ENCODE results near the gene CERS3. TPM values are rescaled to one million over a fixed set of nuclear protein-coding genes. Genes with fewer than 3 reads are reported as not detected.

The CERS3 gene
- polyA plus RNA-seq, 1 of the 3 experiments (the other 2 are of a cell fraction): not detected

DNA sequence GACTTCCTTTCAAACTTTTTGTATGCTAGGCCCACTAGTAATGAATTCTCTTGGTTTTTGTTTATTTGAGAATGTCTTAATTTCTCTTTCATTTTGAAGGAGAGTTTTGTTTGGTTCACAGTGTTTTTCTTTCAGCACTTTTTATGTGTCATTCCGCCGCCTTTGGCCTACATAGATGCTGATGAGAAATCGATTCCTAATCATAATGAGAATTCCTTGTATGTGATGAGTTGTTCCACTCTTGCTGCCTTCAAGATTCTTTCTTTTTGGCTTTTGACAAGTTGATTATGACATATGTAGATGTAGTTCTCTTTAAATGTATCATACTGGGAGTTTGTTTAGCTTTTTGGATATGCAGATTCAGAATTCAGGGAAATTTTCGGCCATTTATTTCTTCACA lies 35.5 kb downstream of the CERS3 start:
- TF ChIP-seq ELF1 (IDR thresholded peaks at IDR 0.05): no peak
- TF ChIP-seq, protein P1, sequence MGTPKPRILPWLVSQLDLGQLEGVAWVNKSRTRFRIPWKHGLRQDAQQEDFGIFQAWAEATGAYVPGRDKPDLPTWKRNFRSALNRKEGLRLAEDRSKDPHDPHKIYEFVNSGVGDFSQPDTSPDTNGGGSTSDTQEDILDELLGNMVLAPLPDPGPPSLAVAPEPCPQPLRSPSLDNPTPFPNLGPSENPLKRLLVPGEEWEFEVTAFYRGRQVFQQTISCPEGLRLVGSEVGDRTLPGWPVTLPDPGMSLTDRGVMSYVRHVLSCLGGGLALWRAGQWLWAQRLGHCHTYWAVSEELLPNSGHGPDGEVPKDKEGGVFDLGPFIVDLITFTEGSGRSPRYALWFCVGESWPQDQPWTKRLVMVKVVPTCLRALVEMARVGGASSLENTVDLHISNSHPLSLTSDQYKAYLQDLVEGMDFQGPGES (IDR thresholded peaks at IDR 0.05; ENCODE audit: low read depth, low read length): no peak
- no peak for TF ChIP-seq GABPA (IDR thresholded peaks at IDR 0.05; ENCODE audit: low read depth)
- TF ChIP-seq FOSL2 (IDR thresholded peaks at IDR 0.05; ENCODE audit: borderline replicate concordance, low read depth): no peak
- no peak for TF ChIP-seq MEF2A (IDR thresholded peaks at IDR 0.05; ENCODE audit: borderline replicate concordance, low read depth)
- no peak for TF ChIP-seq FOXM1 (IDR thresholded peaks at IDR 0.05; ENCODE audit: low read depth)
- TF ChIP-seq, protein P2, sequence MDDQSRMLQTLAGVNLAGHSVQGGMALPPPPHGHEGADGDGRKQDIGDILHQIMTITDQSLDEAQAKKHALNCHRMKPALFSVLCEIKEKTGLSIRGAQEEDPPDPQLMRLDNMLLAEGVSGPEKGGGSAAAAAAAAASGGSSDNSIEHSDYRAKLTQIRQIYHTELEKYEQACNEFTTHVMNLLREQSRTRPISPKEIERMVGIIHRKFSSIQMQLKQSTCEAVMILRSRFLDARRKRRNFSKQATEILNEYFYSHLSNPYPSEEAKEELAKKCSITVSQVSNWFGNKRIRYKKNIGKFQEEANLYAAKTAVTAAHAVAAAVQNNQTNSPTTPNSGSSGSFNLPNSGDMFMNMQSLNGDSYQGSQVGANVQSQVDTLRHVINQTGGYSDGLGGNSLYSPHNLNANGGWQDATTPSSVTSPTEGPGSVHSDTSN (IDR thresholded peaks at IDR 0.05): no peak
- no peak for TF ChIP-seq NRF1 (IDR thresholded peaks at IDR 0.05; ENCODE audit: low read depth, low read length)
- Histone ChIP-seq H3K4me2 (no peak overlapping the region), H4K20me1 (ENCODE audit: insufficient read depth) (no peaks in the 10 kb centered on the region), H3K9ac (no peak overlapping the region), H3K79me2 (ENCODE audit: insufficient read depth) (no peaks in the 10 kb centered on the region), H3K9me2 (no peaks in the 10 kb centered on the region), H3K9me3 (no peaks in the 10 kb centered on the region; the same call in 1 of the 2 replicates), H3K27ac (ENCODE audit: low read depth in 2 of 2, low read length in 1 of 2) (no peak overlapping the region), H3K4me1 (ENCODE audit: control insufficient read depth in 1 of 2, insufficient read depth in 2 of 2, low read depth in 1 of 2, low read length in 1 of 2) (no peaks in the 10 kb centered on the region), H3K4me3 (ENCODE audit: low read depth in 2 of 2, low read length in 1 of 2) (no peak overlapping the region), H3K27me3 (ENCODE audit: insufficient read depth) (no peaks in the 10 kb centered on the region), H3F3A (replicated peaks; ENCODE audit: insufficient read depth) (no peaks in the 10 kb centered on the region), H2AFZ (ENCODE audit: low read depth) (no peak overlapping the region), H3K36me3 (replicated peaks in 1 of 2; ENCODE audit: control insufficient read depth in 1 of 2, insufficient read depth in 2 of 2, low read length in 1 of 2) (no peaks in the 10 kb centered on the region)
- DNase-seq: no peak
- ChIA-PET POLR2A (no interaction called here), CTCF (no interaction called here)
- 42% methylated on average over 4 of the region's 4 CpGs for WGBS (ENCODE audit: low lambda C conversion rate)

DNA sequence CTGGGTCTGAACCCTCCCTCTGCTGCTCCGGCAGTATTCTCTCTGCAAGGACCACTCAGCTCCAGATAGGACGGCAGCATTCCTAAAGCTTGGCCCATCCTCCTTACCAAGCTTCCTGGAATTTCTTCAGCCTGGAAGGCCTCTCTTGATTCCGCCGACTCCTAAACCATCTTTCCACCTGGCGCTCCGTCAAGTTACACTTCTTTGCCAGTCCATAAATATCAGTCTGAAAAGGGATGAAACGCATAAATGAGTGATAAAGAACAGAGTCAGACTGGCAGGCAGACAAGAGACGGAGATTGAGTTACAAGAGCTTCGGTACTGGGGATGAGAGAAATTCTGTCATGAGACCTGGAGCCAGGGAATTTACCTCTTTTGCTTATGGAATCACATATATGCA lies 44.3 kb downstream of the CERS3 start:
- ChIA-PET POLR2A (no interaction called here), CTCF (no interaction called here)
- Histone ChIP-seq H3K36me3 (replicated peaks in 1 of 2; ENCODE audit: control insufficient read depth in 1 of 2, insufficient read depth in 2 of 2, low read length in 1 of 2) (no peaks in the 10 kb centered on the region), H3K4me3 (ENCODE audit: low read depth in 2 of 2, low read length in 1 of 2) (no peak overlapping the region), H3K9me3 (no peaks in the 10 kb centered on the region), H3K9me2 (no peaks in the 10 kb centered on the region), H3K4me1 (ENCODE audit: control insufficient read depth in 1 of 2, insufficient read depth in 2 of 2, low read depth in 1 of 2, low read length in 1 of 2) (no peaks in the 10 kb centered on the region), H4K20me1 (ENCODE audit: insufficient read depth) (no peaks in the 10 kb centered on the region), H3K27ac (ENCODE audit: low read depth in 2 of 2, low read length in 1 of 2) (no peak overlapping the region), H3K4me2 (no peak overlapping the region), H3K9ac (no peak overlapping the region), H3F3A (replicated peaks; ENCODE audit: insufficient read depth) (no peaks in the 10 kb centered on the region), H3K79me2 (ENCODE audit: insufficient read depth) (no peaks in the 10 kb centered on the region), H2AFZ (ENCODE audit: low read depth) (no peak overlapping the region), H3K27me3 (ENCODE audit: insufficient read depth) (no peaks in the 10 kb centered on the region)
- WGBS (ENCODE audit: low lambda C conversion rate): 48% methylated on average over 9 of the region's 9 CpGs
- TF ChIP-seq ELF1 (IDR thresholded peaks at IDR 0.05): no peak
- TF ChIP-seq JUND (IDR thresholded peaks at IDR 0.05): no peak
- TF ChIP-seq, protein P3, sequence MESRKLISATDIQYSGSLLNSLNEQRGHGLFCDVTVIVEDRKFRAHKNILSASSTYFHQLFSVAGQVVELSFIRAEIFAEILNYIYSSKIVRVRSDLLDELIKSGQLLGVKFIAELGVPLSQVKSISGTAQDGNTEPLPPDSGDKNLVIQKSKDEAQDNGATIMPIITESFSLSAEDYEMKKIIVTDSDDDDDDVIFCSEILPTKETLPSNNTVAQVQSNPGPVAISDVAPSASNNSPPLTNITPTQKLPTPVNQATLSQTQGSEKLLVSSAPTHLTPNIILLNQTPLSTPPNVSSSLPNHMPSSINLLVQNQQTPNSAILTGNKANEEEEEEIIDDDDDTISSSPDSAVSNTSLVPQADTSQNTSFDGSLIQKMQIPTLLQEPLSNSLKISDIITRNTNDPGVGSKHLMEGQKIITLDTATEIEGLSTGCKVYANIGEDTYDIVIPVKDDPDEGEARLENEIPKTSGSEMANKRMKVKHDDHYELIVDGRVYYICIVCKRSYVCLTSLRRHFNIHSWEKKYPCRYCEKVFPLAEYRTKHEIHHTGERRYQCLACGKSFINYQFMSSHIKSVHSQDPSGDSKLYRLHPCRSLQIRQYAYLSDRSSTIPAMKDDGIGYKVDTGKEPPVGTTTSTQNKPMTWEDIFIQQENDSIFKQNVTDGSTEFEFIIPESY (IDR thresholded peaks at IDR 0.05; ENCODE audit: borderline replicate concordance, low read depth): no peak
- TF ChIP-seq, protein P4, sequence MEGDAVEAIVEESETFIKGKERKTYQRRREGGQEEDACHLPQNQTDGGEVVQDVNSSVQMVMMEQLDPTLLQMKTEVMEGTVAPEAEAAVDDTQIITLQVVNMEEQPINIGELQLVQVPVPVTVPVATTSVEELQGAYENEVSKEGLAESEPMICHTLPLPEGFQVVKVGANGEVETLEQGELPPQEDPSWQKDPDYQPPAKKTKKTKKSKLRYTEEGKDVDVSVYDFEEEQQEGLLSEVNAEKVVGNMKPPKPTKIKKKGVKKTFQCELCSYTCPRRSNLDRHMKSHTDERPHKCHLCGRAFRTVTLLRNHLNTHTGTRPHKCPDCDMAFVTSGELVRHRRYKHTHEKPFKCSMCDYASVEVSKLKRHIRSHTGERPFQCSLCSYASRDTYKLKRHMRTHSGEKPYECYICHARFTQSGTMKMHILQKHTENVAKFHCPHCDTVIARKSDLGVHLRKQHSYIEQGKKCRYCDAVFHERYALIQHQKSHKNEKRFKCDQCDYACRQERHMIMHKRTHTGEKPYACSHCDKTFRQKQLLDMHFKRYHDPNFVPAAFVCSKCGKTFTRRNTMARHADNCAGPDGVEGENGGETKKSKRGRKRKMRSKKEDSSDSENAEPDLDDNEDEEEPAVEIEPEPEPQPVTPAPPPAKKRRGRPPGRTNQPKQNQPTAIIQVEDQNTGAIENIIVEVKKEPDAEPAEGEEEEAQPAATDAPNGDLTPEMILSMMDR (IDR thresholded peaks at IDR 0.05): no peak
- no peak for TF ChIP-seq MEF2A (IDR thresholded peaks at IDR 0.05; ENCODE audit: borderline replicate concordance, low read depth)
- no peak for TF ChIP-seq TAF1 (IDR thresholded peaks at IDR 0.05; ENCODE audit: borderline replicate concordance, low read depth, low read length)
- no peak for TF ChIP-seq FOXM1 (IDR thresholded peaks at IDR 0.05; ENCODE audit: low read depth)
- TF ChIP-seq TEAD4 (IDR thresholded peaks at IDR 0.05; ENCODE audit: borderline replicate concordance, insufficient read depth): no peak
- TF ChIP-seq RFX5 (IDR thresholded peaks at IDR 0.05; ENCODE audit: low read length): no peak
- TF ChIP-seq RCOR1 (IDR thresholded peaks at IDR 0.05; ENCODE audit: low read length): no peak
- TF ChIP-seq, protein P2 (IDR thresholded peaks at IDR 0.05): no peak
- no peak for TF ChIP-seq GABPA (IDR thresholded peaks at IDR 0.05; ENCODE audit: low read depth)
- TF ChIP-seq, protein P5, sequence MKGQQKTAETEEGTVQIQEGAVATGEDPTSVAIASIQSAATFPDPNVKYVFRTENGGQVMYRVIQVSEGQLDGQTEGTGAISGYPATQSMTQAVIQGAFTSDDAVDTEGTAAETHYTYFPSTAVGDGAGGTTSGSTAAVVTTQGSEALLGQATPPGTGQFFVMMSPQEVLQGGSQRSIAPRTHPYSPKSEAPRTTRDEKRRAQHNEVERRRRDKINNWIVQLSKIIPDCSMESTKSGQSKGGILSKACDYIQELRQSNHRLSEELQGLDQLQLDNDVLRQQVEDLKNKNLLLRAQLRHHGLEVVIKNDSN (IDR thresholded peaks at IDR 0.05; ENCODE audit: borderline replicate concordance, low read depth): no peak
- TF ChIP-seq RAD21 (IDR thresholded peaks at IDR 0.05; ENCODE audit: low read length): no peak
- TF ChIP-seq RXRA (IDR thresholded peaks at IDR 0.05; ENCODE audit: borderline replicate concordance, low read depth): no peak
- no peak for TF ChIP-seq EZH2phosphoT487 (IDR thresholded peaks at IDR 0.05; ENCODE audit: borderline replicate concordance, low read depth)
- TF ChIP-seq YY1 (IDR thresholded peaks at IDR 0.05; ENCODE audit: low read depth): no peak
- no peak for TF ChIP-seq MXI1 (IDR thresholded peaks at IDR 0.05; ENCODE audit: low read depth, low read length)
- DNase-seq: no peak
